ENCODE measurements around the gene RCVRN. TPM values are rescaled to one million over a fixed set of nuclear protein-coding genes. Genes with fewer than 3 reads are reported as not detected.

Gene RCVRN
- total RNA-seq, 1 donor from 2014 or later: 0.17 TPM

DNA sequence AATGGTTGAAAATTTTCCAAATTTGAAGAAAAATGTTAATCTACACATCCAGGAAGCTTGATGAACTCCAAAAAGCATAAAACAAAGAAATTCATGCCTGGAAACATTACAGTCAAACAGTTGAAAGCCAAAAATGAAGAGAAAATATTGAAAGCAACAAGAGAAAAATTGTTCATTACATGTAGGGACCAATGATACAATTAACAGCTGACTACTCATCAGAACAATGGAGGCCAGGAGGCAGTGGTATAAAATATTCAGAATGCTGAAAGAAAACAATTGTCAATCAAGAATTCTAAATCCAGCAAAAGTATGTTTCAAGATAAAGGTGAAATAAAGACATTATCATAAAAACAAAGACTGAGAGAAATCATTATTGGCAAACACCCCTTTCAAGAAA, 21.6 kb downstream of the RCVRN start:
- DNase-seq (no peak), ATAC-seq (no peak)
- Histone ChIP-seq H3K27me3 (no peaks in the 10 kb centered on the region), H3K4me3 (no peak overlapping the region), H3K9me3 (peaks cover 13% of the 10 kb centered on the region), H3K27ac (no peak overlapping the region), H3K4me1 (no peaks in the 10 kb centered on the region), H3K36me3 (no peaks in the 10 kb centered on the region)
- intact Hi-C loops (cut with DNase I): no loop called here
- TF ChIP-seq, protein P1, sequence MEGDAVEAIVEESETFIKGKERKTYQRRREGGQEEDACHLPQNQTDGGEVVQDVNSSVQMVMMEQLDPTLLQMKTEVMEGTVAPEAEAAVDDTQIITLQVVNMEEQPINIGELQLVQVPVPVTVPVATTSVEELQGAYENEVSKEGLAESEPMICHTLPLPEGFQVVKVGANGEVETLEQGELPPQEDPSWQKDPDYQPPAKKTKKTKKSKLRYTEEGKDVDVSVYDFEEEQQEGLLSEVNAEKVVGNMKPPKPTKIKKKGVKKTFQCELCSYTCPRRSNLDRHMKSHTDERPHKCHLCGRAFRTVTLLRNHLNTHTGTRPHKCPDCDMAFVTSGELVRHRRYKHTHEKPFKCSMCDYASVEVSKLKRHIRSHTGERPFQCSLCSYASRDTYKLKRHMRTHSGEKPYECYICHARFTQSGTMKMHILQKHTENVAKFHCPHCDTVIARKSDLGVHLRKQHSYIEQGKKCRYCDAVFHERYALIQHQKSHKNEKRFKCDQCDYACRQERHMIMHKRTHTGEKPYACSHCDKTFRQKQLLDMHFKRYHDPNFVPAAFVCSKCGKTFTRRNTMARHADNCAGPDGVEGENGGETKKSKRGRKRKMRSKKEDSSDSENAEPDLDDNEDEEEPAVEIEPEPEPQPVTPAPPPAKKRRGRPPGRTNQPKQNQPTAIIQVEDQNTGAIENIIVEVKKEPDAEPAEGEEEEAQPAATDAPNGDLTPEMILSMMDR (IDR thresholded peaks at IDR 0.05): no peak

DNA sequence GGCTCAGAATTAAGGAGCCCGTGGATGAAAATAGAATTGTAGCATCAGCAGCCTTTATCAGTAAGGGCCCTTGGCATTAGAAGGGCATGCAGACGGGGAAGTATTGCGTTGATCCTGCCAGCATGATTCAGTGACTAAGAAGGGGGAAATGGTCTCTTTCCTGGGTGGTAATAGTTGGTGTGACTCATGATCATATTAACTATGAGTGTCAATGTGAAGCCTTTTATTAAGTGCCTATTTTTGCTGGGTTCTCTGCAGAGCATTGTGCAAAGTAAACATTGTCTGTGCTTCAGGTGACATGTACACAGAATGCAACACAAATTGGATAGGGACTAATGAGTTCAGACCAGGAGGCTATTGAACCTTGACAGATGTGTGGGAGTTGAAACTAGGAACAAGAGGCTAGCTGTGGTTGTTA, 24.5 kb downstream of the RCVRN start:
- intact Hi-C loops (cut with DNase I): no loop called here
- DNase-seq (no peak), ATAC-seq (peak; percentile 88)
- Histone ChIP-seq H3K36me3 (no peaks in the 10 kb centered on the region), H3K4me3 (no peak overlapping the region), H3K4me1 (peaks cover 9% of the 10 kb centered on the region), H3K27me3 (no peaks in the 10 kb centered on the region), H3K9me3 (peaks cover 13% of the 10 kb centered on the region), H3K27ac (no peak overlapping the region)
- TF ChIP-seq, protein P1 (IDR thresholded peaks at IDR 0.05): no peak

DNA sequence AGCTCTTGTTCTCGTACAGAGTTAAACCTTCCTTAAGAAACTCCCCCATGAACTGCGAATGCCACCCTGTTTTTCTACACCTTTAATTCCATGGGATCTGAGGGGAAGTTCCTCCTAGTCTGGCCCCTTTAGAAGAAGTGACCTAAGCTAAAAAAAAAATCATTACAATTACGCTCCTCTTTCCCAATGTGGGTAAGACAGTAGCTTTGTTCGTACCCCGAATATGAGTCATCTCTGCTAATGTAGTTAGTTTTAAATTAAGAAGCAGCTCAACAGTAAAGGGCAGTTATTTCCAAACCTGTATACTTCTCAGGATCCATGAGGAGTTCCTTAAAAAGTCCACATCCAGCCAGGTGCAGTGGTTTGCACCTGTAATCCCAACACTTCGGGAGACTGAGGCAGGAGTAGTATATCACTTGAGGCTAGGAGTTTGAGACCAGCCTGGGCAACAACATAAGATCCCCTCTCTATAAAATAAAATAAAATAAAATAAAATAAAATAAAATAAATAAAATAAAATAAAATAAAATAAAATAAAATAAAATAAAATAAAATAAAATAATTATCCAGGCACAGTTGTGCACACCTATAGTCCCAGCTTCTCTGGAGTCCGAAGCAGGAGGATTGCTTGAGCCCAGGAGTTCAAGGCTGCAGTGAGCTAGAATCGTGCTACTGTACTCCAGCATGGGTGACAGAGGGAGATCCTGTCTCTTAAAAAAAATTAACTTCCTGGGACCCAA, 26.1 kb downstream of the RCVRN start:
- Histone ChIP-seq H3K9me3 (peaks cover 13% of the 10 kb centered on the region), H3K4me3 (no peak overlapping the region), H3K36me3 (no peaks in the 10 kb centered on the region), H3K4me1 (peaks cover 13% of the 10 kb centered on the region), H3K27ac (no peak overlapping the region), H3K27me3 (no peaks in the 10 kb centered on the region)
- ATAC-seq (no peak), DNase-seq (no peak)
- TF ChIP-seq, protein P1 (IDR thresholded peaks at IDR 0.05): no peak
- intact Hi-C loops (cut with DNase I): no loop called here

DNA sequence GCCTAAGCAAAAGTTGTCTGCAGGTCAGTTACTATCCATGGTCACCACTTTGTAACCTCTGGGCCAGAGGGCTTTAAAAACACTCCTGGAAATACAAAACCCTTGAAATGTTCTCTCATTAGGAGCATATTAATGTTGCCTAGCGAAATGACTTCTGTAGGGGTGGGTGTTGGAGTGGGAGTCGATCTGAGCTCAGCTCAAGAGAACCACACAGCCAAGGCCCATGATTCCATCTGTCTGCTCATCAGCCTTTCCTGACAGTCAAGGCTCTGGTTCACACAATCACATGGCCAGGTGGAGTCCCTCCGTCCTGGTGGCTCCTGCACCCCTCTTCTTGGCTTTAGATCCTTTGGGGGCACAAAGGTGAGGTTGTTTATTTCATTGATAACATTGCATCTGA, 26.7 kb downstream of the RCVRN start:
- intact Hi-C loops (cut with DNase I): no loop called here
- no peak overlapping the region for H3K4me3 ChIP-seq
- DNase-seq: no peak
- peaks cover 8% of the 10 kb centered on the region for H3K9me3 ChIP-seq
- no peaks in the 10 kb centered on the region for H3K27me3 ChIP-seq
- no peak for ATAC-seq
- TF ChIP-seq, protein P1 (IDR thresholded peaks at IDR 0.05): no peak
- H3K4me1 ChIP-seq: peaks cover 13% of the 10 kb centered on the region
- H3K27ac ChIP-seq: no peak overlapping the region
- H3K36me3 ChIP-seq: no peaks in the 10 kb centered on the region

DNA sequence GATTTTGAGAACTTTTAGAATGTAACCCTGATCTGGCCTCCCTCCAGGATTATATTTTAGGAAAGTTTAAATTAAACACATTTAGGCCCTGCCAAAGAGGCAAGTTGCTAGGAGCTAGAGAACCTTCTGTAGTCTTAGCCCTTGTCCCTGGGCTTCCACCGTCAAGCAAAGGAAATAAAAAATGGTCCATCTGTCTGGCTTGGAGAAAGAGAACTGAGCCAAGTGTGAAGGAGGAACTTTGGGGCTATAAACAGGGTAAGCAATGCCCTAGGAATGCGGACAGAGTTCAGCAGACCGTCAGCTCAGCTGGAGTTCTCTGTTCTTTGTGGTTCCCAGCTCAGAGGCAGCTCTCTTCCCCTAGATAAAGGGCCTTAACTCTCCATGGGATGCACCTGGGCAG, 29.6 kb downstream of the RCVRN start:
- TF ChIP-seq, protein P1 (IDR thresholded peaks at IDR 0.05): no peak
- H3K4me3 ChIP-seq: no peak overlapping the region
- intact Hi-C loops (cut with DNase I): no loop called here
- no peak for DNase-seq
- peak; percentile 83 for ATAC-seq
- H3K4me1 ChIP-seq: peaks cover 13% of the 10 kb centered on the region
- no peak overlapping the region for H3K27ac ChIP-seq
- no peaks in the 10 kb centered on the region for H3K27me3 ChIP-seq
- no peaks in the 10 kb centered on the region for H3K9me3 ChIP-seq
- no peaks in the 10 kb centered on the region for H3K36me3 ChIP-seq

All from upper lobe of right lung (tissue), 1 donor.